Measurements from ENCODE around the gene TACC2.

Gene TACC2

GRCh38 chr10:122184254-122184653 is 195.3 kb downstream of the TACC2 start:
- peaks cover 54% of the 10 kb centered on the region for H3K4me1 Mint-ChIP-seq
- H3K27me3 Mint-ChIP-seq (ENCODE audit: low read depth, poor library complexity), result peaks cover 6% of the 10 kb centered on the region
- TF ChIP-seq CTCF (IDR thresholded peaks at IDR 0.05), result no peak
- H3K4me3 Mint-ChIP-seq, result no peak overlapping the region
- DNase-seq, result no peak
- H3K9me3 Mint-ChIP-seq, result no peaks in the 10 kb centered on the region
- H3K27ac Mint-ChIP-seq, result no peak overlapping the region
- H3K36me3 Mint-ChIP-seq (ENCODE audit: low read depth), result peaks cover 4% of the 10 kb centered on the region

GRCh38 chr10:122185643-122186042 is 196.7 kb downstream of the TACC2 start:
- no peaks in the 10 kb centered on the region for H3K9me3 Mint-ChIP-seq
- no peak overlapping the region for H3K4me3 Mint-ChIP-seq
- H3K4me1 Mint-ChIP-seq, result peaks cover 61% of the 10 kb centered on the region
- no peak overlapping the region for H3K27ac Mint-ChIP-seq
- no peak for DNase-seq
- TF ChIP-seq CTCF (IDR thresholded peaks at IDR 0.05), result no peak
- H3K27me3 Mint-ChIP-seq (ENCODE audit: low read depth, poor library complexity), result peaks cover 3% of the 10 kb centered on the region
- H3K36me3 Mint-ChIP-seq (ENCODE audit: low read depth), result peaks cover 4% of the 10 kb centered on the region

GRCh38 chr10:122186816-122187810 is 198.2 kb downstream of the TACC2 start:
- H3K27ac Mint-ChIP-seq, result peak overlapping the region; percentile 91
- H3K4me3 Mint-ChIP-seq, result no peak overlapping the region
- no peak for TF ChIP-seq CTCF (IDR thresholded peaks at IDR 0.05)
- no peak for DNase-seq
- H3K4me1 Mint-ChIP-seq, result peaks cover 52% of the 10 kb centered on the region
- no peaks in the 10 kb centered on the region for H3K9me3 Mint-ChIP-seq
- peaks cover 4% of the 10 kb centered on the region for H3K36me3 Mint-ChIP-seq (ENCODE audit: low read depth)
- peaks cover 3% of the 10 kb centered on the region for H3K27me3 Mint-ChIP-seq (ENCODE audit: low read depth, poor library complexity)

GRCh38 chr10:122188706-122189105 is 199.7 kb downstream of the TACC2 start:
- Mint-ChIP-seq H3K4me1 (peaks cover 53% of the 10 kb centered on the region), H3K27ac (peak overlapping the region; percentile 24), H3K36me3 (ENCODE audit: low read depth) (peaks cover 4% of the 10 kb centered on the region), H3K4me3 (no peak overlapping the region), H3K9me3 (no peaks in the 10 kb centered on the region), H3K27me3 (ENCODE audit: low read depth, poor library complexity) (peaks cover 5% of the 10 kb centered on the region)
- no peak for TF ChIP-seq CTCF (IDR thresholded peaks at IDR 0.05)
- no peak for DNase-seq

GRCh38 chr10:122189185-122189584 is 200.2 kb downstream of the TACC2 start:
- no peak for DNase-seq
- Mint-ChIP-seq H3K4me1 (peaks cover 53% of the 10 kb centered on the region), H3K36me3 (ENCODE audit: low read depth) (peaks cover 5% of the 10 kb centered on the region), H3K4me3 (no peak overlapping the region), H3K27me3 (ENCODE audit: low read depth, poor library complexity) (peaks cover 5% of the 10 kb centered on the region), H3K27ac (peak overlapping the region; percentile 24), H3K9me3 (no peaks in the 10 kb centered on the region)
- TF ChIP-seq CTCF (IDR thresholded peaks at IDR 0.05), result no peak

All from nephron progenitor cell (in vitro differentiated cells).